Activated CD4-positive, alpha-beta T cell treated with anti-CD3 and anti-CD28 coated beads, Interleukin-2, amount 50 U/mL, for 4 hours (primary cell): ENCODE results near the gene ADGRG3.

ENCODE experiments used
- DNase-seq, 2 experiments: peaks; one replicate each; pipeline ENCODE4 v3.0.0-alpha.2; 2020

Gene ADGRG3

GRCh38 chr16:57630931-57631845, 36.9 kb upstream of the ADGRG3 start:
- no peak for DNase-seq

DNA sequence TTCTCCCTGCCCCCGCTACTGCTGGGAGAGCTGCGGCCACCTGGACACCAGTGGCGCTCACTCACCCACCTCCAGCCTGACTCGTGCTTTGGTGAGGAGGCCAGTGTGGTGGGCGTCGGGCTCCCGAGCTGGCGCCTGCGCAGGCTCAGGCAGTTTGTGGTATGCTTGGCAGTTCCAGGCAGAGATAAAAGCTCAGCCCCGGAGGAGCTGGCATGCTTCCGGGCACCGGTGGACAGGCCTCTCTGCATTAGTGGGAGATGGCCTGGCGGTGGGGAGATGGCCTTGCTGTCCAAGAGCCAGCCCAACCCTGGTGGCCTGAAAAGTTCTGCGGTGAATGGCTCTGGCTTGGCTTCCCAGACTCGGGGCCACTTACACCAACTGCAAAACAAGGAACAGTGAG, 35.5 kb upstream of the ADGRG3 start:
- no peak for DNase-seq

DNA sequence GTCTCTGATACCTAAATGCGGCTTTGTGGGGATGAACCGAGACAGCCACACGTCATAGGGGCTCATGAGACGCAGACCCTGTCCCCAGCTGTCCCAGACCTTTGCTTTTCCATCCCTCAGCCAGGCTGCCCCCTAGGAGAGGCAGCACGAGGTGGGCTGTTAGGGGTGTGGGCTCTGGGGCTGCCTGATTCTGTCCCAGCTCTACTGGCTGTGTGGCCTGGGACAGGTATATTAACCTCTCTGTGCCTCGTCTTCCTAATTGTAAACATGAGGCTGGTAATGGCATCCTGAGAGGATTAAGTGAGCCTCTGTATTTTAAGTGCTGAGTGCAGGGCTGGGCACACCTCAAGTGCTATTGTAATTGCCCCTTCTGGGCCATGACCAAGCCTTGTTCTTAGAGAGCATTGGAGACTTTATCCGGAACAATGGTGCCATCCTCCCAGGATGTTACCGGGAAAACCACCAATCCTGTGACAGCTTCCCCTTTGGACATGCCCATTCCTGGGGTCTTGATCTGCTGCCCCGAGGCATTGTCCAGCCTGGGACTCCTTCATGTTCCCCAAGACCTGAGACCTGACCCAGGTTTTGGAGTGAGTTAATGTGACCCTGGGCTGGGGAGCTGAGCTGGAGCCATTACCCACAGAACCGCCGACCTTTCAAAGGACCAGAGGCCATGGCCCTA, 34.6 kb upstream of the ADGRG3 start:
- no peak for DNase-seq

DNA sequence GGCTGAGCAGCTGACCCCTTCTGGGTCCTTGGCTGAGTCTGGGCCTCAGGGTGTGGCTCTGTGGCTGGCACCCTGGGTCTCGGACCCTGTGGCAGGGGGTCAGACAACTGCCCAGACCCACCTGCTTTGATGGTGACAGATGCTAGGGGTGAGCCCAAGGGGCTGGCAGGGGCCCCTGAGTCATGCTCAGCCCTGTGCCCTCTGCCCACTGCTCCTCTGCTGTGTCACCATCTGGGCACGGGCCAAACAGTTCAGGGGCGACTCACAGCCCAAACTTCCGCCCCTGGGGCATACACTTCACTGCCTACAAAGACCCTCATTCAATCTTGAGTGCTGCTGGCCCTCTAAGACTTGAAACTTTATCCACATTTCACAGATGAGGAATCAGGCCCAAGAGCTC, 33.9 kb upstream of the ADGRG3 start:
- DNase-seq: no peak

- no peak for DNase-seq
Observed at GRCh38 chr16:57635266-57636097, 32.6 kb upstream of the ADGRG3 start.

DNA sequence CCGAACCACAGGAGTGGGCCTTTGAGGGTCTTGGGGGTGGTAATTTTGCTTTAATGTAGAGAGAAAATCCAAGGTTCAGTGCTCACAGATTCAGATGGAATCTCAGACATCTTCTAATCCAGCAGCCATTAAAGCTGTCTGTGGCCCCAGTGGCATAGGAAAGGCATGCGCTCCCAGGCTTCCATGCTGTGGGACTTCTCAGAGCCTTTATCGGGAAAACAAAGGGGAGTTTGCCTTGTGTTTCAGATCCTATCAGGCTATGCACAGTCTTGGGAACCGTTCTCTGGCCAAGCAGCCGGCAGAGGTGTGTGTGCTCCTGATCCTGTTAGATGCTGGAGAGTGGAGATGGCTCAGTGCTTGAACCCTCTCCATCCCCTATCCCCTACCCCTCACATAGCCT, 31.9 kb upstream of the ADGRG3 start:
- DNase-seq: no peak

DNA sequence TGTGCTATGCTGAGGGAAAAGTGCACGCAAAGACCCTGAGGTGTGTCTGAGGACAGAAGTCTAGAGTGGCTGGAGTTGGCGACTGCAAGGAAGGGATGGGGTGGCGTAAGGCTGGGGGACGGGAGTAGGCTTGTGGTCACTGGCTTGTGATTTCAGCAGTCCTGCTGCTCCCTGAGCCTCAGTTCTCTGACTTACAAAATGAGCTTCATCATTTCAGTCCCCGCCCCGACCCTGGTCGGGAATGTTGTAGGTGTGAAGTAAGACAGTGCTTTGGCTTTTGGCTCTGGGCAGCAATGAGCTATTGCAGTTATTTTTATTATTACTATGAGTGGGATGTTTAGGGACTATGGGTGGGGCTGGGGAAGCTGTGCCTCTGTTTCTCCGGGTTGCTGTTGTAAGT, 31.1 kb upstream of the ADGRG3 start:
- DNase-seq: no peak

GRCh38 chr16:57637424-57637823, 30.7 kb upstream of the ADGRG3 start:
- DNase-seq: no peak

DNA sequence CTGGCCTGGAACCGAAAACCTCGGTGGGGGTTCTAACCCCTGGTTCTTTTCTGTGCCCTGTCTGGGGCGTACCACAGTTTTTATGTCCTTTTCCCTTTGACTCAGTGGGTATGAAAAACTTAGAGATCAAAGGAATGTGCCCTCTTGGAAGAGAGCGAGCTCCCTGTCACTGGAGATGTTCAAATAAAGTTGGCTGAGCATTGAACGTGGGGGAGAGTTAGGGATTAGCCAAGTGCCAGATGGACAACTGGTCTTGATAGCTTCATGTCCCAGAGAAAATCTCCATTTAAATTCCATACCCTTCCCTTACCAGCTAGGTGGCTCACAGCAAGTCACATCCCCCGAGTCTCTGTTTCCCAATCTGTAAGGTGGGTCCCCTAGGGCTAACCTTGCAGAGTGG, 30.1 kb upstream of the ADGRG3 start:
- no peak for DNase-seq

- DNase-seq: no peak
Observed at GRCh38 chr16:57638381-57638780, 29.7 kb upstream of the ADGRG3 start.

DNA sequence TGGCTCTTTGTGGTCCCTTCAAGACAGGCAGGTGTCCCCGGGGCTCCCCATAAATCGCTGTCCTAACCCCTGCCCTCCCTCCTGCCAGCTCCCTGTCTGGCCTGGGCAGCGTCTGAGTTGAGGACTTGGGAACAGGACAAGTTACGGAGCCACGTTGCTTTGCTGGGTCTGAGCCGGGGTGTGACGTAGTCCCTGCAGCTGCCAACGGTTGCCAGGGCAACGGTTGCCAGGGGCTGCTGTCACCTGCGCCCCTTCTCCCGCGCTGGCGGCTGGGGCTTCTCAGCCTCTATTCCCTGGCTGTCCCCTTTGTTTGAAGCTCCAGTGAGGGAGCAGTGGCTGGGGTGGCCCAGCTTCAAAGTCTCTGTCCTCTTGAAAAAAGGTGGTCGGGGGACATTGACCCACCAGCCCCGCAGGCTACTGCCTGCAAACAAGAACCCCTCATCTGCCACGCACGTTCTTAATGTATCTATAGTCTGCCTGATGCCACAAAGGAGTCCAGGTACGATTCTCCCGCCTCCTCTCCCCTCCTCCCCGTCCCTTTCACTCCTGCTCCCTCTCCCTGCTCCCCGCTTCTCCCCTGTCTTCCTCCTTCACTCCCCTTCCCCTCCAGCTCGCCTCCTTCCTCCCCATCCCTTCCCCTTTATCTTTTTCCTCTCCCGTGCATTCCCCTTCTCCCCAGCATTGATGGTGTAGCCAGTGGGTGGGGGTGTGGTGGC, 28.8 kb upstream of the ADGRG3 start:
- no peak for DNase-seq

DNA sequence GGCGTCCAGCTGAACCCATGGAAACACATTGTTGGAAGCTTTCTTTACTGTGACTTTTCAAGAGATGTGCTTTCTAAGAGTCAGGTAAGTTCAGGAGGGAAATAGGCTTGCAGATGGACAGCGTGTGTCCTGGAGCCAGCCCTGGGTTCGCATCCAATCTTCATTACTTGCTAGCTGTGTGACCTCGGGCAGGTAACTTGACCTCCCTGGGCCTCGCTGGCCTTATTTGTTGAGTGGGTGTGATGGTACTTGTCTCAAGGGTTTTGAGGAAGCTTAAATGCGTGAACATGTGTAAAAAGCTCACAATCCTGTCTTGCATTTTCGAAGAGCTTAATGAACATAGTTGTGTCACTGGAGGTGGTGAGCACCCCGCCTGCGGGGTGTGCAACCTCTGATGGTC, 27.9 kb upstream of the ADGRG3 start:
- no peak for DNase-seq

DNA sequence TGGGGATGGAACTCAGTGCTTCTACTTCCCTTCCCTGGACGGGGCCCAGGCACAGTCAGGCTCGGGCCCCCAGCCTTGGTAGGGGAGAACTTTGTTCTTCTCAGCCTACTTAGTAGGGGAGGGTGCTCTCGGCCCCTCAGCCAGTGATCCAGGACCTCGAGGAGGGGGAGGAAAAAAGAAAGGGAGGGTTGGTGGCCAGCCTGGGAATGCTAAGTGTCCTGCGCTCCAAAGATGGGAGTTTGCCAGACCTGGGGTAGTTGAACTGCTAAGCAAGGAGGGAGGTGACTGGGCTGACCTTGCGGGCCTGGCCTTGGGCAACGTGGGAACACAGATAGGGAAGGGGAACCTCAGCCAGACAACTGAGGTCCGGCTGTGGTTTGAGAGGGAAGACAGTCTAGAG, 27.5 kb upstream of the ADGRG3 start:
- no peak for DNase-seq

- no peak for DNase-seq
Observed at GRCh38 chr16:57642160-57643135, 25.7 kb upstream of the ADGRG3 start.

GRCh38 chr16:57643147-57643874, 24.8 kb upstream of the ADGRG3 start:
- no peak for DNase-seq

DNA sequence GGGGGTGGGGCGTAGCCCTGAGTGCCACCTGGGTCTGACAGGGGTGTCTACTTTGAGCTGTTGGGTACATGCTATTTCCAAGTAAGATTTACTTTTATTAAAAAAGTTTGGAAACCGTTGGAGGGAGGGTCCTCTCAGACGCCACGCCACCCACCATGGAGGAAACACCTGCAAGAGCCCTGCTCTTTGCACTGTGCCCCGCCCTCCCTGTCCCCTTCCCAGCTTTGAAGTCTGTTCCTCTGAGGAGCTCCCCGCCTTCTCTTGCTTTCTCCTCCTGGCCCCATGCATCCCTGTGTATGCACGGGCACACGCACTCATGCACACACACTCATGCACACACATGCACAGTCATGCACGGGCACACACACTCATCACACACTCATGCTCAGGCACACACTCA, 24.2 kb upstream of the ADGRG3 start:
- no peak for DNase-seq

DNA sequence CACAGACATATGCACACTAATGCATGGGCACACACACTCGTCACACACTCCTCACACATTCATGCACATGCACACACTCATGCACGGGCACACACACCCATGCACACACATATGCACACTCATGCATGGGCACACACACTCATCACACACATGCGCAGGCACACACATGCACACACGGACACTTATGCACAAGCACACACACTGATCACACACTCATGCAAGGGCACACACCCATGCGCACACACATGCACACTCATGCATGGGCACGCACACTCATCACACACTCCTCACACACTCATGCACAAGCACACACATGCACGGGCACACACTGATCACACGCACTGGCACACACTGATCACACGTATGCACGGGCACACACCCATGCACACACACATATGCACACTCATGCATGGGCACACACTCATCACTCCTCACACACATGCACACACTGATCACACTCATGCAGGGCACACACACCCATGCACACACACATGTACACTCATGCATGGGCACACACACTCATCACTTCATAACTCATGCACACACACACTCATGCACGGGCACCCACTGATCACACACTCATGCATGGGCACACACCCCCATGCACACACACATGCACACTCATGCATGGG, 23.6 kb upstream of the ADGRG3 start:
- DNase-seq: no peak

DNA sequence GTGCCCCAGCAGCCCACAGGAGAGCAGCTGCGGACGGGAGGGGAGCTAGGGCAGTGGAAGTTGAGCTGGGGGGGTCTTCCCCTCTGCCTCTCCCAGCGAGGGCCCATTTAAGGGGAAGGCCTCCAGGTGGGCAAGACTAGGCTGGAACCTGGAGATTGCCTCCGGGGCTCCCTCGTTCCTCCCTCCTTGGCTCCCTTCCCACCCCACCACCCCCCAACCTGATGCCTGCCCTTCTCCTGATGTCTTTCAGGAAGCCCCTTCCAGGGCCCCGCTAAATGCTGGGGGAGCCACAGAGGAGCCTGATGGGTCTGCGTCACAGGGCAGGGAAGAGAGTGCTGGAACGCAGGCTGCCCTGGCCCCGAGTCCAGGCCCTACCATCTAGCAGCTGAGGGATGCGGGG, 22.9 kb upstream of the ADGRG3 start:
- DNase-seq: no peak

GRCh38 chr16:57645691-57646387, 22.3 kb upstream of the ADGRG3 start:
- no peak for DNase-seq
